IMR-90 (cell line): Measurements from ENCODE around the gene ALG1. TPM values are rescaled to one million over a fixed set of nuclear protein-coding genes. Genes with fewer than 3 reads are reported as not detected.
"Not testable (repeated sequence)": the region's sequence is repeated elsewhere in the genome, so short reads cannot be mapped to it uniquely, and the experiment has no call there.

Experiments used
- ATAC-seq: fragments of 200-7000 bp; cut with Tn5 transposase; 2 replicates; pipeline ENCODE4 v1.9.1; 2020; ENCODE audit warnings: low read depth, mild to moderate bottlenecking, moderate library complexity
- BruUV-seq: library from RNA; stranded (reverse); fragments of 400-500 nt; replicated peaks from 2 replicates; lab custom pipeline; 2021; lab: Mats Ljungman, UMichigan
- CTCF ChIA-PET: fragments of 300-600 bp; formaldehyde crosslinking; extraction: SDS; loops from one replicate; lab custom pipeline; 2021; ENCODE audit warnings: antibody characterized with exemption; lab: Yijun Ruan, JAX
- POLR2A ChIA-PET: fragments of 300-600 bp; sonication (Branson Sonifier 250); formaldehyde crosslinking; loops from one replicate; lab custom pipeline; 2022; ENCODE audit warnings: antibody characterized with exemption; ENCODE audit not compliant: unreplicated experiment; lab: Charles Lee
- DNase-seq: peaks from one replicate; pipeline ENCODE4 v3.0.0; 2013
- H2AFZ ChIP-seq: replicated peaks from 2 replicates; pipeline ENCODE3; 2013; ENCODE audit warnings: low read length, mild to moderate bottlenecking; ENCODE audit not compliant: poor library complexity
- H2AK5ac ChIP-seq: 2 replicates; pipeline ENCODE4 v1.6.1; 2013; ENCODE audit warnings: low read depth, low read length, inconsistent platforms
- H2AK9ac ChIP-seq: replicated peaks from 2 replicates; pipeline ENCODE3; 2013; ENCODE audit warnings: mild to moderate bottlenecking, low read depth, low read length, moderate library complexity; ENCODE audit not compliant: poor library complexity
- H2BK120ac ChIP-seq: 2 replicates; pipeline ENCODE4 v1.6.1; 2013; ENCODE audit warnings: low read depth, low read length, inconsistent platforms
- H2BK15ac ChIP-seq: 3 replicates; pipeline ENCODE4 v1.6.1; 2013; ENCODE audit warnings: low read depth, low read length, inconsistent platforms
- H2BK20ac ChIP-seq: 2 replicates; pipeline ENCODE4 v1.6.1; 2013; ENCODE audit warnings: low read depth, mild to moderate bottlenecking, inconsistent platforms, low read length, moderate library complexity
- H2BK5ac ChIP-seq: 2 replicates; pipeline ENCODE4 v1.6.1; 2013; ENCODE audit warnings: mild to moderate bottlenecking, low read depth, low read length, inconsistent platforms; ENCODE audit not compliant: poor library complexity, severe bottlenecking
- H3K14ac ChIP-seq: replicated peaks from 2 replicates; pipeline ENCODE4 v1.6.1; 2013; ENCODE audit warnings: low read depth, low read length, inconsistent platforms
- H3K18ac ChIP-seq: 2 replicates; pipeline ENCODE4 v1.6.1; 2013; ENCODE audit warnings: low read depth, low read length, control low read depth
- H3K23ac ChIP-seq: 2 replicates; pipeline ENCODE4 v1.6.1; 2013; ENCODE audit warnings: low read depth, low read length, inconsistent platforms
- H3K27ac ChIP-seq: 2 replicates; pipeline ENCODE4 v1.5.1; 2013; ENCODE audit warnings: mild to moderate bottlenecking, control low read depth, low read length; ENCODE audit not compliant: insufficient read depth
- H3K27me3 ChIP-seq: 2 replicates; pipeline ENCODE4 v1.6.1; 2013; ENCODE audit warnings: low read length; ENCODE audit not compliant: control insufficient read depth, insufficient read depth
- H3K36me3 ChIP-seq: 2 replicates; pipeline ENCODE4 v1.6.1; 2013; ENCODE audit warnings: low read length, mixed read lengths; ENCODE audit not compliant: control insufficient read depth, insufficient read depth
- H3K4ac ChIP-seq: 2 replicates; pipeline ENCODE4 v1.6.1; 2013; ENCODE audit warnings: low read depth, low read length, inconsistent platforms
- H3K4me1 ChIP-seq: 2 replicates; pipeline ENCODE4 v1.6.1; 2013; ENCODE audit warnings: low read length, mixed read lengths; ENCODE audit not compliant: control insufficient read depth, insufficient read depth
- H3K4me2 ChIP-seq: 2 replicates; pipeline ENCODE4 v1.6.1; 2013; ENCODE audit warnings: low read depth, mild to moderate bottlenecking, control low read depth, low read length, moderate library complexity
- H3K4me3 ChIP-seq: 2 replicates; pipeline ENCODE4 v1.5.1; 2013; ENCODE audit warnings: low read depth, mild to moderate bottlenecking, control low read depth, low read length, moderate library complexity; ENCODE audit not compliant: insufficient read depth
- H3K56ac ChIP-seq: 2 replicates; pipeline ENCODE4 v1.6.1; 2013; ENCODE audit warnings: low read length, inconsistent platforms; ENCODE audit not compliant: insufficient read depth; ENCODE audit errors: extremely low read depth
- H3K79me1 ChIP-seq, 2 experiments: 2 replicates each; pipeline ENCODE4 v1.6.1; 2013; ENCODE audit warnings: low read length in 2 of 2, inconsistent platforms in 1 of 2, low read depth in 1 of 2
- H3K9ac ChIP-seq: 2 replicates; pipeline ENCODE4 v1.6.1; 2013; ENCODE audit warnings: low read depth, low read length, control low read depth
- H3K9me1 ChIP-seq: 2 replicates; pipeline ENCODE4 v1.6.1; 2013; ENCODE audit warnings: low read length, inconsistent platforms; ENCODE audit not compliant: insufficient read depth
- H3K9me3 ChIP-seq: 2 replicates; pipeline ENCODE4 v1.6.1; 2013; ENCODE audit warnings: low read length; ENCODE audit not compliant: control insufficient read depth, insufficient read depth
- H4K20me1 ChIP-seq: 2 replicates; pipeline ENCODE4 v1.6.1; 2013; ENCODE audit warnings: low read length, inconsistent platforms; ENCODE audit not compliant: insufficient read depth
- H4K5ac ChIP-seq: 2 replicates; pipeline ENCODE4 v1.6.1; 2013; ENCODE audit warnings: mild to moderate bottlenecking, low read depth, low read length, control low read depth
- H4K8ac ChIP-seq, 2 experiments: 2 replicates each; pipeline ENCODE4 v1.6.1; 2013; ENCODE audit warnings: low read depth in 2 of 2, low read length in 2 of 2, control low read depth in 1 of 2, inconsistent platforms in 1 of 2
- H4K91ac ChIP-seq: 2 replicates; pipeline ENCODE4 v1.6.1; 2013; ENCODE audit warnings: low read depth, low read length, inconsistent platforms; ENCODE audit not compliant: insufficient read depth
- WGBS, 2 experiments: methylation state at CpG; one replicate each; pipeline versions ENCODE4 v1.1.5 to v1.1.7; 2013; ENCODE audit warnings: missing lambda C conversion rate in 2 of 2; ENCODE audit not compliant: insufficient read length in 1 of 2; ENCODE audit errors: extremely low coverage in 2 of 2; 5-methylcytosine and 5-hydroxymethylcytosine counted together
- dilution Hi-C: fragments of 300-500 bp; cut with HindIII; formaldehyde crosslinking; loops from one replicate; pipeline ENCODE4 v1.14.3; 2018; ENCODE audit warnings: low sequenced_read_pairs; ENCODE audit not compliant: unreplicated experiment
- in situ Hi-C: fragments of 300-500 bp; cut with MboI; formaldehyde crosslinking; loops from 3 replicates; pipeline ENCODE4 v1.14.3; 2019; ENCODE audit warnings: low sequenced_read_pairs, inconsistent platforms, mixed read lengths
- intact Hi-C: fragments of 100-400 bp; cut with micrococcal nuclease; formaldehyde crosslinking; loops from 2 replicates; pipeline ENCODE4 v1.10.0; 2022
- polyA plus RNA-seq, 3 experiments: library from polyadenylated mRNA; depleted of rRNA; stranded (reverse); fragments of >200 nt; gene quantifications; 2 replicates each; pipeline ENCODE4 v1.2.3, GENCODE V29; 2012; ENCODE audit warnings: low replicate concordance in 1 of 3
- total RNA-seq: library from RNA; depleted of rRNA; stranded (reverse); fragments of >200 nt; gene quantifications from 2 replicates; pipeline ENCODE4 v1.2.3, GENCODE V29; 2012

ALG1 gene
- total and polyA plus RNA-seq, 2 of the 4 experiments (the other 2 are of a cell fraction), result 30.9 to 41.0 TPM

DNA sequence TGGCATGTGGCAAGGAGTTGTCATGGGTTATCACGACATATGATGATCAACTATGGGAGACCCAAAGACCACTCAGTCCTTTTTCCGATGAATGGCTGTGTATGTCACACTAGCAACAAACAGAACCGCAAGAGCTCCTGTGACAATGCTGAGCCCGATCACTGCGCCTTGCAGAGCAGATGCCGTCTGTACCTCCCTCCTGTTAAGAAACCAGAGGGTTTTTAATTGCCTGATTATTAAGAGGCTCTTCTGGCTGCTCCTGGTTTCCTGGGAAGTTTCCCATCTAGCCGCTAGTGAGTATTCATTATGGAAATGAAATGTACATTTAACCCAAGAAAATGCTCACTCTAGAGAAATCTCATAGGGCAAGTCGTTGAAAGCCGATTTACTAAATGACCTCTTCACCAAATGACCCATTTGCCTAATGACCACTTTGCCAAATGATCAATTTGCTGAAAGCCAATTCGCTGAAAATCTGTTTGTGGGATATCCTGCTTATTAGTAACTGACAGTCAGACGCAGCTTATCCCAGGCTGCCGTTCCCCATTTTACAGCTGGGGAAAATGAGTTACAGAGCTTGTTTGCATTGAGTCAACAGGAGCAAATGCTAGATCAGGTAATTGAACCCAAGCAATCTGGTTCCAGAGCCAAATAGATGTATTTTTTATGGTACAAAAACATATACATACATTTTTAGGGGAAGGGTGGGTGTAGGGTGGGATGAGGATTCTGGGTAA is 31.8 kb downstream of the ALG1 start:
- H2BK20ac ChIP-seq, H4K91ac ChIP-seq, H3K14ac ChIP-seq, POLR2A ChIA-PET, H2BK15ac ChIP-seq, H3K4ac ChIP-seq, H3K79me1 ChIP-seq, BruUV-seq, H3K9me3 ChIP-seq, H3K56ac ChIP-seq, H3K27me3 ChIP-seq, H3K4me1 ChIP-seq, H4K5ac ChIP-seq, in situ Hi-C loops, H3K36me3 ChIP-seq, DNase-seq, H3K9me1 ChIP-seq, H3K18ac ChIP-seq, dilution Hi-C loops, intact Hi-C loops, H2BK5ac ChIP-seq, CTCF ChIA-PET, H2AK5ac ChIP-seq, H4K20me1 ChIP-seq, H3K9ac ChIP-seq, H3K4me2 ChIP-seq, H4K8ac ChIP-seq, H2AFZ ChIP-seq, H3K4me3 ChIP-seq, H2BK120ac ChIP-seq, H3K23ac ChIP-seq, H2AK9ac ChIP-seq, ATAC-seq, H3K27ac ChIP-seq: not testable (repeated sequence)
- 80% methylated on average over 1 of the region's 12 CpGs; no CpG with 5 or more reads in 1 of the 2 experiments for WGBS, 2 experiments

DNA sequence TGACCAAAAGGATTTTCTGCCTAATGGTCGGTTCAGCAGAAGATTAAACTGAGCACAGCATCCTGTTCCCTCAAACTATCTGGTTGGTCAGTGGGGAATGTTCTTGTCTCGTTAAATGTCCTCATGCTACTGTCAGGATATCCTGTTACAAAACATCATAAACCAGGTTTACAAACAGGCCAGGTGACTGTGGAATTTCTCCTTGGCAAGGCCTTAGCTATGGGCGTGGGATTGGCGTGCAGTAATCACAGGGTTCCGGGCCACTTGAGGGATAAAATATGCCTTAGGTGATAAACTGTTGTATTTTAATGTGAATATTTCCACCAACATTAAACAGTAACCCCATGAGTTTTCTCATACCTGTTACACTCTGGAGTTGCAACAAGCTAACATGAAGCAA is 33.4 kb downstream of the ALG1 start:
- DNase-seq, POLR2A ChIA-PET, H3K9me3 ChIP-seq, H4K91ac ChIP-seq, ATAC-seq, H3K4me3 ChIP-seq, dilution Hi-C loops, H3K27me3 ChIP-seq, H2BK15ac ChIP-seq, H3K79me1 ChIP-seq, H3K56ac ChIP-seq, H2AK5ac ChIP-seq, H3K4ac ChIP-seq, H3K9ac ChIP-seq, H4K5ac ChIP-seq, intact Hi-C loops, H3K4me2 ChIP-seq, H2BK20ac ChIP-seq, CTCF ChIA-PET, H3K36me3 ChIP-seq, H2AK9ac ChIP-seq, H3K18ac ChIP-seq, H2AFZ ChIP-seq, BruUV-seq, H3K4me1 ChIP-seq, H2BK120ac ChIP-seq, H3K27ac ChIP-seq, H3K14ac ChIP-seq, H3K9me1 ChIP-seq, H4K20me1 ChIP-seq, in situ Hi-C loops, H3K23ac ChIP-seq, H2BK5ac ChIP-seq, H4K8ac ChIP-seq: not testable (repeated sequence)
- WGBS, 2 experiments, result no CpG with 5 or more reads among the region's 5 CpGs
